Measurements from ENCODE around the gene TRIO. TPM values are rescaled to one million over a fixed set of nuclear protein-coding genes. Genes with fewer than 3 reads are reported as not detected.
A peak's percentile ranks its signal among the peaks of the same experiment; 100 is the strongest.

Gene TRIO
- polyA plus RNA-seq, 1 of the 3 experiments (the other 2 are of a cell fraction) = 229 TPM

DNA sequence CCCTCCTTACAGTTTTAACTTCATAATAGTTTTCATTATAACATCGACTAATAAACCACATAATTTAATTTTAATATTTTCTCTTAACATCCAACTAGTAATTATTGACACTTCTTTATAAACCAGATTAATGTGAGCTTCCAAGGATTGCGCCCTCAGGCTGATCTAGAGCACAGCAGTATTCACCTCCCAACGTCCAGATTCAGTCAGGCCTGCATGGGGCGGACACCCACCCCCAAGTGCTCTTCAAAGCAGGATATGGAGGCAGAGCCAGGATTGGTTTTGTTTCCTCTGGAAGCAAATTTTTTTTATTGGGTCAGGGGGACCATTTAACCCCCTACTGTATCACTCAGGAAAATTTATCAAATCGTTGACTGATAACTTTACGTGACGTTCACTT, 215.4 kb downstream of the TRIO start:
- no peak overlapping the region for H3K4me2 ChIP-seq
- H3K9ac ChIP-seq = no peak overlapping the region
- CTCF ChIA-PET = interaction anchor here (0.7 to 13.4 kb wide), 2 partner anchors 259 to 290 kb away, joined by 3 to 168 read pairs; no protein-coding TSS in a partner anchor
- peaks cover 42% of the 10 kb centered on the region for H4K20me1 ChIP-seq (ENCODE audit: insufficient read depth)
- POLR2A ChIA-PET = no interaction called here
- peak; percentile 60 for DNase-seq
- peaks cover 11 to 28% of the 10 kb centered on the region in 2 experiments; a peak in 3 of 4 replicates for H3K4me1 ChIP-seq (ENCODE audit: control insufficient read depth in 1 of 2, insufficient read depth in 2 of 2, low read depth in 1 of 2, low read length in 1 of 2)
- WGBS (ENCODE audit: low lambda C conversion rate) = 76% methylated on average over 7 of the region's 7 CpGs
- peaks cover 77% of the 10 kb centered on the region for H3K79me2 ChIP-seq (ENCODE audit: insufficient read depth)
- no peak overlapping the region; a peak in 1 of 4 replicates for H3K27ac ChIP-seq (ENCODE audit: low read depth in 2 of 2, low read length in 1 of 2)
- H3F3A ChIP-seq (replicated peaks; ENCODE audit: insufficient read depth) = peaks cover 12% of the 10 kb centered on the region
- no peaks in the 10 kb centered on the region for H3K27me3 ChIP-seq (ENCODE audit: insufficient read depth)
- TF ChIP-seq, protein P1, sequence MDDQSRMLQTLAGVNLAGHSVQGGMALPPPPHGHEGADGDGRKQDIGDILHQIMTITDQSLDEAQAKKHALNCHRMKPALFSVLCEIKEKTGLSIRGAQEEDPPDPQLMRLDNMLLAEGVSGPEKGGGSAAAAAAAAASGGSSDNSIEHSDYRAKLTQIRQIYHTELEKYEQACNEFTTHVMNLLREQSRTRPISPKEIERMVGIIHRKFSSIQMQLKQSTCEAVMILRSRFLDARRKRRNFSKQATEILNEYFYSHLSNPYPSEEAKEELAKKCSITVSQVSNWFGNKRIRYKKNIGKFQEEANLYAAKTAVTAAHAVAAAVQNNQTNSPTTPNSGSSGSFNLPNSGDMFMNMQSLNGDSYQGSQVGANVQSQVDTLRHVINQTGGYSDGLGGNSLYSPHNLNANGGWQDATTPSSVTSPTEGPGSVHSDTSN (IDR thresholded peaks at IDR 0.05) = no peak
- TF ChIP-seq MXI1 (IDR thresholded peaks at IDR 0.05; ENCODE audit: low read depth, low read length) = no peak
- TF ChIP-seq TEAD4 (IDR thresholded peaks at IDR 0.05; ENCODE audit: borderline replicate concordance, insufficient read depth) = no peak
- no peak for TF ChIP-seq SMC3 (IDR thresholded peaks at IDR 0.05; ENCODE audit: low read depth, low read length)
- TF ChIP-seq RXRA (IDR thresholded peaks at IDR 0.05; ENCODE audit: borderline replicate concordance, low read depth) = no peak
- TF ChIP-seq NFIC (IDR thresholded peaks at IDR 0.05; ENCODE audit: borderline replicate concordance) = no peak
- TF ChIP-seq, protein P2, sequence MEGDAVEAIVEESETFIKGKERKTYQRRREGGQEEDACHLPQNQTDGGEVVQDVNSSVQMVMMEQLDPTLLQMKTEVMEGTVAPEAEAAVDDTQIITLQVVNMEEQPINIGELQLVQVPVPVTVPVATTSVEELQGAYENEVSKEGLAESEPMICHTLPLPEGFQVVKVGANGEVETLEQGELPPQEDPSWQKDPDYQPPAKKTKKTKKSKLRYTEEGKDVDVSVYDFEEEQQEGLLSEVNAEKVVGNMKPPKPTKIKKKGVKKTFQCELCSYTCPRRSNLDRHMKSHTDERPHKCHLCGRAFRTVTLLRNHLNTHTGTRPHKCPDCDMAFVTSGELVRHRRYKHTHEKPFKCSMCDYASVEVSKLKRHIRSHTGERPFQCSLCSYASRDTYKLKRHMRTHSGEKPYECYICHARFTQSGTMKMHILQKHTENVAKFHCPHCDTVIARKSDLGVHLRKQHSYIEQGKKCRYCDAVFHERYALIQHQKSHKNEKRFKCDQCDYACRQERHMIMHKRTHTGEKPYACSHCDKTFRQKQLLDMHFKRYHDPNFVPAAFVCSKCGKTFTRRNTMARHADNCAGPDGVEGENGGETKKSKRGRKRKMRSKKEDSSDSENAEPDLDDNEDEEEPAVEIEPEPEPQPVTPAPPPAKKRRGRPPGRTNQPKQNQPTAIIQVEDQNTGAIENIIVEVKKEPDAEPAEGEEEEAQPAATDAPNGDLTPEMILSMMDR (IDR thresholded peaks at IDR 0.05) = no peak
- no peak for TF ChIP-seq FOSL2 (IDR thresholded peaks at IDR 0.05; ENCODE audit: borderline replicate concordance, low read depth)
- TF ChIP-seq EP300 (IDR thresholded peaks at IDR 0.05; ENCODE audit: borderline replicate concordance in 1 of 2, low read depth in 1 of 2, low read length in 1 of 2) = no peak
- no peak for TF ChIP-seq FOXM1 (IDR thresholded peaks at IDR 0.05; ENCODE audit: low read depth)
- TF ChIP-seq ELF1 (IDR thresholded peaks at IDR 0.05) = no peak
- no peak for TF ChIP-seq CHD2 (IDR thresholded peaks at IDR 0.05; ENCODE audit: low read length, partially characterized antibody)
- no peaks in the 10 kb centered on the region for H3K9me2 ChIP-seq
- H3K4me3 ChIP-seq (ENCODE audit: low read depth in 2 of 2, low read length in 1 of 2) = no peak overlapping the region
- peaks cover 65 to 67% of the 10 kb centered on the region in 2 experiments for H3K36me3 ChIP-seq (replicated peaks in 1 of 2; ENCODE audit: control insufficient read depth in 1 of 2, insufficient read depth in 2 of 2, low read length in 1 of 2)
- no peaks in the 10 kb centered on the region for H3K9me3 ChIP-seq
- H2AFZ ChIP-seq (ENCODE audit: low read depth) = no peak overlapping the region

DNA sequence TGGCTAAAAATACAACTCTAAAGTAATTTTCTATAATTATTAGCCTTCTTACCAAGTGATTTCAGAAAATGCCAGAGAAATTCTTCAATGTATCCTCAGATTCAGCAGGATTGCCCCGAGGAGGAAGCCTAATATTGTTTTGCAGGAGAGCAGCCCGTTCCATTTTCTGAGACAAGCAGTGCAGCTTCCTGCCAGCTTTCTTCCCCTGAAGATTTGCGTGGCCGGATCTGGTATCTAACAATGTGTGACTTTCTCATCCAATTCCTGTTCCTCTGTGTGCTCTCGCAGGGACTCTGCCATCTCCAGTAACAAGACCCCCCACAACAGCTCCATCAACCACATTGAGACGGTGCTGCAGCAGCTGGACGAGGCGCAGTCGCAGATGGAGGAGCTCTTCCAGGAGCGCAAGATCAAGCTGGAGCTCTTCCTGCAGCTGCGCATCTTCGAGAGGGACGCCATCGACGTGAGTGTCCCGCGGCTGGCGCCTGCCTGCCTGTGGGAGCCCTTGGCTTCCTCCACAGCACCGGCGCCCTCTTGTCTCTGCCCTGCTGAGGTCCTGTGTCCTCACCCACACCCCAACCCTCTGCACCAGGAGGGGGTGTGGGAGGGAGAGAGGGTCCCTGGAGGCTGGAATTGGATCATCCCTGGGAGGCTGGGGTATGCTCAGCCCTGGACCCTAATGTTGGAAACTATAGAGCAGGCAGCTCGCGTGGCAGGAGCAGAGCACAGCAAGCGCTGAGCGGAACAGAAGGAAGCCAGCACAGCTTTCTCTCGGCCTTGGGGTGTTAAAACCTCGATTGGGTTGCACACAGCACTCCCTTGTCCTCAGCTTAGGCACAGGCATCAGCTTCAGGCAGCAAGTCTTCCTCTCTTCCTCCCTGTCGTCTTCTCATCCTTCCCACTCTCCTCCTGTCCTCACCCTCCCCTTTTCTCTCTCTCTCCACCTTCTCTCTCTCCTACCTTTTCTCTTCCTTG, 216.2 kb downstream of the TRIO start:
- Histone ChIP-seq H3K9me2 (no peaks in the 10 kb centered on the region), H3K36me3 (replicated peaks in 1 of 2; ENCODE audit: control insufficient read depth in 1 of 2, insufficient read depth in 2 of 2, low read length in 1 of 2) (peaks cover 69 to 75% of the 10 kb centered on the region in 2 experiments), H3K27me3 (ENCODE audit: insufficient read depth) (no peaks in the 10 kb centered on the region), H3F3A (replicated peaks; ENCODE audit: insufficient read depth) (peaks cover 20% of the 10 kb centered on the region), H3K4me1 (ENCODE audit: control insufficient read depth in 1 of 2, insufficient read depth in 2 of 2, low read depth in 1 of 2, low read length in 1 of 2) (peaks cover 11 to 29% of the 10 kb centered on the region in 2 experiments; a peak in 2 of 4 replicates), H3K79me2 (ENCODE audit: insufficient read depth) (peaks cover 75% of the 10 kb centered on the region; the same call in 1 of the 2 replicates), H2AFZ (ENCODE audit: low read depth) (no peak overlapping the region), H3K4me3 (ENCODE audit: low read depth in 2 of 2, low read length in 1 of 2) (no peak overlapping the region), H4K20me1 (ENCODE audit: insufficient read depth) (peaks cover 40% of the 10 kb centered on the region), H3K9me3 (no peaks in the 10 kb centered on the region), H3K4me2 (no peak overlapping the region), H3K9ac (no peak overlapping the region), H3K27ac (ENCODE audit: low read depth in 2 of 2, low read length in 1 of 2) (no peak overlapping the region)
- no peak for DNase-seq
- WGBS (ENCODE audit: low lambda C conversion rate) = 95% methylated on average over 23 of the region's 27 CpGs
- ChIA-PET CTCF (interaction anchor here (0.7 to 13.4 kb wide), 4 partner anchors 8 to 289 kb away, joined by 3 to 168 read pairs (median 4); no protein-coding TSS in a partner anchor), POLR2A (no interaction called here)
- TF ChIP-seq EZH2phosphoT487 (IDR thresholded peaks at IDR 0.05; ENCODE audit: borderline replicate concordance, low read depth) = no peak
- no peak for TF ChIP-seq MEF2A (IDR thresholded peaks at IDR 0.05; ENCODE audit: borderline replicate concordance, low read depth)
